ENCODE data around the gene UBLCP1.
"Not testable (repeated sequence)": the region's sequence is repeated elsewhere in the genome, so short reads cannot be mapped to it uniquely, and the experiment has no call there.

The UBLCP1 gene

DNA sequence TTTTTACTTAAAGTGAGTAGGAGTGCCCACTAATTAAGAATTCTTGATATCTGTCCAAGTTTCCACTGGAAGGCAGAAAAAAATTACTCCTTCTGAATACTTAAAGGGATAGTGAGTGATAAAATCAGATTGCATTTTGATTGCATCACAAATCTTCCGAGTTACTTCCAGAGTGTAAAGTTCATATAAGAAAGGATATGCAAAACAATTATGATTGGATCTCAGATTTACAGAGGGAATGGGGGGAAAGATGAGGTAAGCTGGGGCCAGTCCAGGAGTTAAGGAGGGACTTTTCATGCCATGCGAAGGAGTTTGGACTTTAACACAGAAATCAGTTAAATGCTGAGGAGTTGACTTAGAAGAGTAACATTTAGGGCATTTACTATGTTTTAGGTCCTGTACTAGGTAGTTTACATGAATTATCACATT, 44.5 kb upstream of the UBLCP1 start:
- H3K27me3 Mint-ChIP-seq (ENCODE audit: low read depth): peaks cover 17% of the 10 kb centered on the region
- no peaks in the 10 kb centered on the region for H3K36me3 Mint-ChIP-seq (ENCODE audit: low read depth)
- no peak overlapping the region for H3K4me3 Mint-ChIP-seq
- H3K9me3 Mint-ChIP-seq: no peaks in the 10 kb centered on the region
- H3K27ac Mint-ChIP-seq: peak overlapping the region; percentile 18 to 58 (median 25)
- H3K4me1 Mint-ChIP-seq: peaks cover 5% of the 10 kb centered on the region
- TF ChIP-seq, protein P1, sequence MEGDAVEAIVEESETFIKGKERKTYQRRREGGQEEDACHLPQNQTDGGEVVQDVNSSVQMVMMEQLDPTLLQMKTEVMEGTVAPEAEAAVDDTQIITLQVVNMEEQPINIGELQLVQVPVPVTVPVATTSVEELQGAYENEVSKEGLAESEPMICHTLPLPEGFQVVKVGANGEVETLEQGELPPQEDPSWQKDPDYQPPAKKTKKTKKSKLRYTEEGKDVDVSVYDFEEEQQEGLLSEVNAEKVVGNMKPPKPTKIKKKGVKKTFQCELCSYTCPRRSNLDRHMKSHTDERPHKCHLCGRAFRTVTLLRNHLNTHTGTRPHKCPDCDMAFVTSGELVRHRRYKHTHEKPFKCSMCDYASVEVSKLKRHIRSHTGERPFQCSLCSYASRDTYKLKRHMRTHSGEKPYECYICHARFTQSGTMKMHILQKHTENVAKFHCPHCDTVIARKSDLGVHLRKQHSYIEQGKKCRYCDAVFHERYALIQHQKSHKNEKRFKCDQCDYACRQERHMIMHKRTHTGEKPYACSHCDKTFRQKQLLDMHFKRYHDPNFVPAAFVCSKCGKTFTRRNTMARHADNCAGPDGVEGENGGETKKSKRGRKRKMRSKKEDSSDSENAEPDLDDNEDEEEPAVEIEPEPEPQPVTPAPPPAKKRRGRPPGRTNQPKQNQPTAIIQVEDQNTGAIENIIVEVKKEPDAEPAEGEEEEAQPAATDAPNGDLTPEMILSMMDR (IDR thresholded peaks at IDR 0.05; ENCODE audit: unreplicated experiment in 3 of 3): no peak

DNA sequence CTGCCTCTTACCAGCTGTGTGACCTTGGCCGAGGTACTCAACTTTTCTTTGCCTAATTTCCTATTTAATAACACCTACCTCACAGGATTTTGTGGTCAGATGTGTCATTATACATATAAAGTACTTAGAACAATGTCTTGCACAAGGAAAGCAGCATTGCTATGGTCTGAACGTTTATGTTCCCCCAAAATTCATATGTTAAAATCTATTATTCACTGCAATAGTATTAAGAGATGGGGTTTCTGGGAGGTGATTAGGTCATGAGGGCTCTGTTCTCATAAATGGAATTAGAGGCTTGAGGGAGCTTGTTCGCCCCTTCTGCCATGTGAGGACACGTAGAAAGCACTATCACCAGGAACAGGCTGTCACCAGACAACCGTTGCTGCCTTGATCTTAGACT, 42.9 kb upstream of the UBLCP1 start:
- TF ChIP-seq, protein P1 (IDR thresholded peaks at IDR 0.05; ENCODE audit: unreplicated experiment in 3 of 3): no peak
- Mint-ChIP-seq H3K27me3 (ENCODE audit: low read depth) (peaks cover 23% of the 10 kb centered on the region), H3K27ac (no peak overlapping the region), H3K36me3 (ENCODE audit: low read depth) (no peaks in the 10 kb centered on the region), H3K4me3 (no peak overlapping the region), H3K4me1 (peaks cover 5% of the 10 kb centered on the region), H3K9me3 (no peaks in the 10 kb centered on the region)

DNA sequence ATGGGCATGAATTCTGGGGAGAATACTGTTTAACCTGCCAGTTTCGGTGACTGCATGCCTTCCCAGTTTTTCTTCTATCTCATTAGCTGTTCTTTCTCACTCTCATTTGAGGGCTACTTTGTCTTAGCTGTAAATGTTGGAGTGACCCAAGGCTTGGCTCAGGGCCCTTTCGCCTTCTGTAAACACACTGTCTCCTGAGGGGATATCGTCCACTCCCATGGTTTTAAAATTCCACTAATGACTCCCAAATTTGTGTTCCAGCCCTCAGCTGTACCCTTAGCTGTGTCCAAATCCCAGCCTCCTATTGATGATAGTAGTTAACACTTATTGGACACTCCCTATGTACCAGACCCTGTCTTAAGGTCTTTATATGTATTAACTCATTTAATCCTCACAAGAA, 39.6 kb upstream of the UBLCP1 start:
- no peaks in the 10 kb centered on the region for H3K9me3 Mint-ChIP-seq
- H3K4me1 Mint-ChIP-seq: peaks cover 4% of the 10 kb centered on the region
- no peaks in the 10 kb centered on the region for H3K36me3 Mint-ChIP-seq (ENCODE audit: low read depth)
- no peak overlapping the region for H3K4me3 Mint-ChIP-seq
- H3K27ac Mint-ChIP-seq: no peak overlapping the region
- H3K27me3 Mint-ChIP-seq (ENCODE audit: low read depth): peaks cover 14% of the 10 kb centered on the region
- TF ChIP-seq, protein P1 (IDR thresholded peaks at IDR 0.05; ENCODE audit: unreplicated experiment in 3 of 3): no peak

DNA sequence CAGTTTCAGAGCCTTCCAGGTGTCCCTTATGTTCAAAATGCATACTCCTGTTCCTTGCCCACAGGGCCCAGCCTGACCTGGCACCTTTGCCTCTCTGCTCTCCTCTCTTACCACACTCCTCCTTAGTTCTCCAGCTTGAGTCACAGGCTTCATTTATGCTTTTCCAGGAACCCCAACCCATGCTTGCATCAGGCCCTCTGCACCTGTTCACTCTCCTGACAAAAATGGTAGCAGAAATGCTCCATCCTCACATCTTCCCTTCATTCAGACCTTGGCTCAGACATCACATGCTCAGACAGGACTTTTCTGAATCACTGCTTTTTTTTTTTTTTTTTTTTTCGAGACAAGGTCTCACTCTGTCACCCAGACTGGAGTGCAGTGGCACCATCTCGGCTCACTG, 38.6 kb upstream of the UBLCP1 start:
- TF ChIP-seq, protein P1 (IDR thresholded peaks at IDR 0.05; ENCODE audit: unreplicated experiment in 3 of 3): no peak
- H3K27me3 Mint-ChIP-seq (ENCODE audit: low read depth): peaks cover 14% of the 10 kb centered on the region
- H3K9me3 Mint-ChIP-seq: no peaks in the 10 kb centered on the region
- no peaks in the 10 kb centered on the region for H3K36me3 Mint-ChIP-seq (ENCODE audit: low read depth)
- no peaks in the 10 kb centered on the region for H3K4me1 Mint-ChIP-seq
- no peak overlapping the region for H3K4me3 Mint-ChIP-seq
- no peak overlapping the region for H3K27ac Mint-ChIP-seq

DNA sequence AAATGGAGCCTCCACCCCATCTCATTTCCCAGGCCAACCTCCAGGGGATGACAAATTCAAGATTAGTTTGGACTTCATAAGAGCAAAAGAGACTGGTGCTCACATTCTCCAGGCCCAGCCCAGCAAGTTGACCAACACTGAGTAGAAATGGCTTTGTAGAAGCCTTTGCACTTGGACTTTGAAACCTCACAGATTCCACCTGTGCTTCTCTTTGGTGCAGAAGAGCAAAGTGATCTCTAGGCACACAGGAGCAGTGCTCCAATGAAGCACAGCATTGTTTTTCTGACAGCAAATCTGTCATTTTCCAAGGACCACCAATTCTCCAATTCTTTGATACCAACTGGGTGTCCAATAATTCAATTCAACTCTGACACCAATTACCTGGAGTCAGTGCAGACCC, 36.6 kb upstream of the UBLCP1 start:
- Mint-ChIP-seq H3K36me3 (ENCODE audit: low read depth) (no peaks in the 10 kb centered on the region), H3K9me3 (no peaks in the 10 kb centered on the region), H3K27ac (no peak overlapping the region), H3K27me3 (ENCODE audit: low read depth) (peaks cover 20% of the 10 kb centered on the region), H3K4me1 (no peaks in the 10 kb centered on the region), H3K4me3 (no peak overlapping the region)
- TF ChIP-seq, protein P1 (IDR thresholded peaks at IDR 0.05; ENCODE audit: unreplicated experiment in 3 of 3): no peak

DNA sequence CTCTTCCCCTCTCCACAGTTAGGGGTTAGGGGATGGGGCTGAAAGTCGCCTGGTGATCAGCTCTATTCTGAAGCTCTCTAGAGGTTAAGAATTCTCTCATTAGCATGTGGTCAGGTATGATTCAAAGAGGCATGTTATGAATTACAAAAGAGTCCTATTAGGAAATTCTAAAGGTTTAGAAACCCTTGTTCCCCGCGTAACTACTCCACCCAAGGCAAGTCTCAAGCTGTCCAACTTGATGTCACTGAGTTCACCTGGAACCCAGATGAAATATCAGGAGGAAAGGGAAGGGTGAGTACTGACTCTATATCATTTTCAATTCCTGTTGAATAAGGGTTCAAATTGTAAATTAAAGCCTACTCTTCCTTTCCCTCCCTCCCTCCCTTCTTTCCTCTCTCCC, 35.6 kb upstream of the UBLCP1 start:
- Mint-ChIP-seq H3K4me1 (no peaks in the 10 kb centered on the region), H3K4me3 (no peak overlapping the region), H3K36me3 (ENCODE audit: low read depth) (no peaks in the 10 kb centered on the region), H3K27ac (no peak overlapping the region), H3K27me3 (ENCODE audit: low read depth) (peaks cover 20% of the 10 kb centered on the region), H3K9me3 (no peaks in the 10 kb centered on the region)
- TF ChIP-seq, protein P1 (IDR thresholded peaks at IDR 0.05; ENCODE audit: unreplicated experiment in 3 of 3): no peak

DNA sequence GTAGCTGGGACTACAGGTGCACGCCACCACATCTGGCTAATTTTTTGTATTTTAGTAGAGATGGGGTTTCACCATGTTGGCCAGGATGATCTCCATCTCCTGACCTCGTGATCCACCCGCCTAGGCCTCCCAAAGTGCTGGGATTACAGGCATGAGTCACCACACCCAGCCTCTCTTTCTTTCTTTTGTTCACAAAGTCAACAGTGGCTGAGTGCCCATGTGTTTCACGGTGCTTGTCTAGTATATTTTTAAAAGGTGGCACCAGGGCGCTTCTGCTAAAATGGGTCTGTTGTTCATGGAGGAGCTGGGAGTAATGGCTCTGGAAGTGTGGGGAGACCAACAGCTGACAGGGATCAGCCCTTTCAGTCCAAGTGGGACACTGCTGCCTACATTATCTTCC, 35.0 kb upstream of the UBLCP1 start:
- not testable (repeated sequence) for H3K4me1 Mint-ChIP-seq; H3K4me3 Mint-ChIP-seq; H3K9me3 Mint-ChIP-seq; H3K36me3 Mint-ChIP-seq (ENCODE audit: low read depth); H3K27ac Mint-ChIP-seq
- H3K27me3 Mint-ChIP-seq (ENCODE audit: low read depth): peaks cover 20% of the 10 kb centered on the region
